ENCODE results near the gene KRTAP1-1. TPM values are rescaled to one million over a fixed set of nuclear protein-coding genes. Genes with fewer than 3 reads are reported as not detected.

The KRTAP1-1 gene
- polyA plus RNA-seq, 1 donor from 2014 or later = not detected

DNA sequence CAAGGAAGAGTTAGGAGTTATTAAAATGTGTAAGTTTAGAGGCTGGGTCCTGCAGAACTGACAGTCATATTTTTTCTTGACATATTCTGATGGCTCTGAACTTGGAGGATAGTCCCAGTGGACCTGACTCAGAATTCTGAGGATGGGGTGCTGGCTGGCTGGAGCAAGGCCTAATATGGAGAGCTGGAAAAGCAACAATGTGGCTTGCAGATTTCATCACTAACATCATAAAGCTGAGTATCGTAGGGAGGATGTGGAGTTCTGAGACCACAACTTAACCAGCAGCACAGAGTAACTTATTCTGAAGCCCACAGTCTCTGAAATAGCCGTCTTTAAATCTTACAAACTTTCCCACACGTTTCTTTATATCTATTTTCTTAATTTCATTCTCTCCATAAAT, 16.6 kb downstream of the KRTAP1-1 start:
- no peaks in the 10 kb centered on the region for H3K36me3 ChIP-seq (ENCODE audit: insufficient read depth, low read length)
- no peak overlapping the region for H3K27ac ChIP-seq (ENCODE audit: low read length)
- H3K27me3 ChIP-seq (ENCODE audit: insufficient read depth, low read depth, low read length) = no peaks in the 10 kb centered on the region
- H3K9me3 ChIP-seq (ENCODE audit: low read length) = no peaks in the 10 kb centered on the region
- H3K4me3 ChIP-seq (ENCODE audit: low read length) = no peak overlapping the region
- no peak overlapping the region for H3K4me2 ChIP-seq (ENCODE audit: low read length)
- H2AFZ ChIP-seq (ENCODE audit: low read depth, low read length) = no peak overlapping the region
- H4K20me1 ChIP-seq (ENCODE audit: insufficient read depth) = no peaks in the 10 kb centered on the region
- no peaks in the 10 kb centered on the region for H3K79me2 ChIP-seq (replicated peaks; ENCODE audit: insufficient read depth, low read length)
- H3K9me2 ChIP-seq (ENCODE audit: insufficient read depth, low read length) = no peaks in the 10 kb centered on the region
- H3K9ac ChIP-seq (ENCODE audit: low read length) = no peak overlapping the region
- no peaks in the 10 kb centered on the region for H3F3A ChIP-seq (ENCODE audit: insufficient read depth, low read length, poor library complexity, severe bottlenecking)
- TF ChIP-seq TAF1 (IDR thresholded peaks at IDR 0.05; ENCODE audit: low read depth) (no peak), SMC3 (conservative IDR thresholded peaks at IDR 0.05; ENCODE audit: poor library complexity) (no peak), RAD21 (conservative IDR thresholded peaks at IDR 0.05) (no peak)

DNA sequence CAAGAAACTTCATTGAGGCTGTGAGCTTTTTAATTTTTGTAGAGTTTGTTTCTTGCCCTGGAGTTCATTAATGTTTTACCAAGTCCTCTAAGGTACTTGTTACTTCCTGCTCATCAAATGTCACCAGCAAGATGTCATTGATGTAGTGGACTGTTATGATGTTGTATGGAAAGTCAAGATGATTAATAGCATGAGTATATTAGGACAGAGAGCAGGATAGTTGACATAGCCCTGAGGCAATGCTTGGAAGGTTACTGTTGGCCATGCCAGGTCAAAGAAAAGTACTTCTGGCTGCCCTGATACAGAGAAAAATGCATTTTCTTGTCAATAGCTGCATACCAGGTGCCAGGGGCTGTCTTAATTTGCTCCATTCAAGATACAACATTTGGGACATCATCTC, 20.9 kb downstream of the KRTAP1-1 start:
- Histone ChIP-seq H3K4me2 (ENCODE audit: low read length) (no peak overlapping the region), H2AFZ (ENCODE audit: low read depth, low read length) (no peak overlapping the region), H3K27me3 (ENCODE audit: insufficient read depth, low read depth, low read length) (no peaks in the 10 kb centered on the region), H3F3A (ENCODE audit: insufficient read depth, low read length, poor library complexity, severe bottlenecking) (no peaks in the 10 kb centered on the region), H3K9me3 (ENCODE audit: low read length) (no peaks in the 10 kb centered on the region), H4K20me1 (ENCODE audit: insufficient read depth) (no peaks in the 10 kb centered on the region), H3K79me2 (replicated peaks; ENCODE audit: insufficient read depth, low read length) (no peaks in the 10 kb centered on the region), H3K27ac (ENCODE audit: low read length) (no peak overlapping the region), H3K36me3 (ENCODE audit: insufficient read depth, low read length) (no peaks in the 10 kb centered on the region), H3K9ac (ENCODE audit: low read length) (no peak overlapping the region), H3K4me3 (ENCODE audit: low read length) (no peak overlapping the region), H3K9me2 (ENCODE audit: insufficient read depth, low read length) (no peaks in the 10 kb centered on the region)
- TF ChIP-seq POLR2AphosphoS5 (IDR thresholded peaks at IDR 0.05) (no peak), TAF1 (IDR thresholded peaks at IDR 0.05; ENCODE audit: low read depth) (no peak), MXI1 (conservative IDR thresholded peaks at IDR 0.05; ENCODE audit: poor library complexity, severe bottlenecking) (no peak), EZH2 (IDR thresholded peaks at IDR 0.05; ENCODE audit: borderline replicate concordance, insufficient read depth, low read length, poor library complexity, severe bottlenecking) (no peak), RAD21 (conservative IDR thresholded peaks at IDR 0.05) (no peak), EP300 (conservative IDR thresholded peaks at IDR 0.05; ENCODE audit: poor library complexity, severe bottlenecking) (no peak), SMC3 (conservative IDR thresholded peaks at IDR 0.05; ENCODE audit: poor library complexity) (no peak)
- TF ChIP-seq, protein P1, sequence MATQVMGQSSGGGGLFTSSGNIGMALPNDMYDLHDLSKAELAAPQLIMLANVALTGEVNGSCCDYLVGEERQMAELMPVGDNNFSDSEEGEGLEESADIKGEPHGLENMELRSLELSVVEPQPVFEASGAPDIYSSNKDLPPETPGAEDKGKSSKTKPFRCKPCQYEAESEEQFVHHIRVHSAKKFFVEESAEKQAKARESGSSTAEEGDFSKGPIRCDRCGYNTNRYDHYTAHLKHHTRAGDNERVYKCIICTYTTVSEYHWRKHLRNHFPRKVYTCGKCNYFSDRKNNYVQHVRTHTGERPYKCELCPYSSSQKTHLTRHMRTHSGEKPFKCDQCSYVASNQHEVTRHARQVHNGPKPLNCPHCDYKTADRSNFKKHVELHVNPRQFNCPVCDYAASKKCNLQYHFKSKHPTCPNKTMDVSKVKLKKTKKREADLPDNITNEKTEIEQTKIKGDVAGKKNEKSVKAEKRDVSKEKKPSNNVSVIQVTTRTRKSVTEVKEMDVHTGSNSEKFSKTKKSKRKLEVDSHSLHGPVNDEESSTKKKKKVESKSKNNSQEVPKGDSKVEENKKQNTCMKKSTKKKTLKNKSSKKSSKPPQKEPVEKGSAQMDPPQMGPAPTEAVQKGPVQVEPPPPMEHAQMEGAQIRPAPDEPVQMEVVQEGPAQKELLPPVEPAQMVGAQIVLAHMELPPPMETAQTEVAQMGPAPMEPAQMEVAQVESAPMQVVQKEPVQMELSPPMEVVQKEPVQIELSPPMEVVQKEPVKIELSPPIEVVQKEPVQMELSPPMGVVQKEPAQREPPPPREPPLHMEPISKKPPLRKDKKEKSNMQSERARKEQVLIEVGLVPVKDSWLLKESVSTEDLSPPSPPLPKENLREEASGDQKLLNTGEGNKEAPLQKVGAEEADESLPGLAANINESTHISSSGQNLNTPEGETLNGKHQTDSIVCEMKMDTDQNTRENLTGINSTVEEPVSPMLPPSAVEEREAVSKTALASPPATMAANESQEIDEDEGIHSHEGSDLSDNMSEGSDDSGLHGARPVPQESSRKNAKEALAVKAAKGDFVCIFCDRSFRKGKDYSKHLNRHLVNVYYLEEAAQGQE (IDR thresholded peaks at IDR 0.05; ENCODE audit: borderline replicate concordance) = no peak
- TF ChIP-seq, protein P2, sequence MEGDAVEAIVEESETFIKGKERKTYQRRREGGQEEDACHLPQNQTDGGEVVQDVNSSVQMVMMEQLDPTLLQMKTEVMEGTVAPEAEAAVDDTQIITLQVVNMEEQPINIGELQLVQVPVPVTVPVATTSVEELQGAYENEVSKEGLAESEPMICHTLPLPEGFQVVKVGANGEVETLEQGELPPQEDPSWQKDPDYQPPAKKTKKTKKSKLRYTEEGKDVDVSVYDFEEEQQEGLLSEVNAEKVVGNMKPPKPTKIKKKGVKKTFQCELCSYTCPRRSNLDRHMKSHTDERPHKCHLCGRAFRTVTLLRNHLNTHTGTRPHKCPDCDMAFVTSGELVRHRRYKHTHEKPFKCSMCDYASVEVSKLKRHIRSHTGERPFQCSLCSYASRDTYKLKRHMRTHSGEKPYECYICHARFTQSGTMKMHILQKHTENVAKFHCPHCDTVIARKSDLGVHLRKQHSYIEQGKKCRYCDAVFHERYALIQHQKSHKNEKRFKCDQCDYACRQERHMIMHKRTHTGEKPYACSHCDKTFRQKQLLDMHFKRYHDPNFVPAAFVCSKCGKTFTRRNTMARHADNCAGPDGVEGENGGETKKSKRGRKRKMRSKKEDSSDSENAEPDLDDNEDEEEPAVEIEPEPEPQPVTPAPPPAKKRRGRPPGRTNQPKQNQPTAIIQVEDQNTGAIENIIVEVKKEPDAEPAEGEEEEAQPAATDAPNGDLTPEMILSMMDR (IDR thresholded peaks at IDR 0.05; ENCODE audit: poor library complexity, severe bottlenecking) = no peak

DNA sequence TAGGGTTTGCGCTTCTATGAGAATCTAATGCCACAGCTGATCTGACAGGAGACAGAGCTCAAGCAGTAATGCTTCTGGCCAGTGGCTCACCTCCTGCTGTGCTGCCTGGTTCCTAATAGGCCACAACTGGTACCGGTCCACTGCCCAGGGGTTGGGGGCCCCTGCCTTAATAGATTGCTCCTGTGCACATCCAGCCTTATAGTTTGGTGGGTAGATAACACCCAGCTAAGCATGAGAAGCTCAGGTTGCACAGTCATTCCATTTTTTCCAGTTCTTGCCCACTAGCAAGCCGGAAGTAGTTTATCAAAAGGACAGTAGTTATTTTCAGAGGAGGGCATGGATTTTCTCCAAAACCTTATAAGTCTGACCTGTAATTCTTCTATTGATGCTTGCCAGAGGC, 21.8 kb downstream of the KRTAP1-1 start:
- H4K20me1 ChIP-seq (ENCODE audit: insufficient read depth) = no peaks in the 10 kb centered on the region
- H3K9me2 ChIP-seq (ENCODE audit: insufficient read depth, low read length) = no peaks in the 10 kb centered on the region
- H3K9ac ChIP-seq (ENCODE audit: low read length) = no peak overlapping the region
- no peaks in the 10 kb centered on the region for H3K27me3 ChIP-seq (ENCODE audit: insufficient read depth, low read depth, low read length)
- H3K4me3 ChIP-seq (ENCODE audit: low read length) = no peak overlapping the region
- H3K27ac ChIP-seq (ENCODE audit: low read length) = no peak overlapping the region
- TF ChIP-seq, protein P1 (IDR thresholded peaks at IDR 0.05; ENCODE audit: borderline replicate concordance) = no peak
- no peak for TF ChIP-seq TAF1 (IDR thresholded peaks at IDR 0.05; ENCODE audit: low read depth)
- TF ChIP-seq EP300 (conservative IDR thresholded peaks at IDR 0.05; ENCODE audit: poor library complexity, severe bottlenecking) = no peak
- no peak for TF ChIP-seq POLR2AphosphoS5 (IDR thresholded peaks at IDR 0.05)
- no peak for TF ChIP-seq MXI1 (conservative IDR thresholded peaks at IDR 0.05; ENCODE audit: poor library complexity, severe bottlenecking)
- TF ChIP-seq, protein P2 (IDR thresholded peaks at IDR 0.05; ENCODE audit: poor library complexity, severe bottlenecking) = no peak
- no peak for TF ChIP-seq EZH2 (IDR thresholded peaks at IDR 0.05; ENCODE audit: borderline replicate concordance, insufficient read depth, low read length, poor library complexity, severe bottlenecking)
- TF ChIP-seq RAD21 (conservative IDR thresholded peaks at IDR 0.05) = no peak
- no peak for TF ChIP-seq SMC3 (conservative IDR thresholded peaks at IDR 0.05; ENCODE audit: poor library complexity)
- no peaks in the 10 kb centered on the region for H3K36me3 ChIP-seq (ENCODE audit: insufficient read depth, low read length)
- H3K79me2 ChIP-seq (replicated peaks; ENCODE audit: insufficient read depth, low read length) = no peaks in the 10 kb centered on the region
- no peak overlapping the region for H3K4me2 ChIP-seq (ENCODE audit: low read length)
- no peak overlapping the region for H2AFZ ChIP-seq (ENCODE audit: low read depth, low read length)
- no peaks in the 10 kb centered on the region for H3F3A ChIP-seq (ENCODE audit: insufficient read depth, low read length, poor library complexity, severe bottlenecking)
- H3K9me3 ChIP-seq (ENCODE audit: low read length) = no peaks in the 10 kb centered on the region
